H1 (cell line): ENCODE measurements around the gene SEMA4D. TPM values are rescaled to one million over a fixed set of nuclear protein-coding genes. Genes with fewer than 3 reads are reported as not detected.

Experiments used
- CTCF ChIA-PET: fragments of 300-600 bp; sonication (Branson Sonifier 250); formaldehyde crosslinking; loops from one replicate; lab custom pipeline; 2021; ENCODE audit not compliant: partially characterized antibody; lab: Charles Lee
- POLR2A ChIA-PET: fragments of 300-600 bp; sonication (Branson Sonifier 250); formaldehyde crosslinking; loops from one replicate; lab custom pipeline; 2021; ENCODE audit warnings: inconsistent platforms; ENCODE audit not compliant: partially characterized antibody; lab: Charles Lee
- DNase-seq, 2 experiments: peaks; one replicate each; pipeline versions ENCODE4 v3.0.0 to v3.0.0-alpha.2; 2010 to 2022; ENCODE audit warnings: low spot score in 2 of 2, low read depth in 1 of 2, mixed read lengths in 1 of 2
- FAIRE-seq: peaks from 2 replicates; lab custom pipeline; 2011; peaks lifted over from hg19 to GRCh38; lab: Jason Lieb, UNC
- H2AFZ ChIP-seq: 2 replicates; pipeline ENCODE4 v1.8.1; 2012; ENCODE audit warnings: low read length, inconsistent platforms
- H2AK5ac ChIP-seq: 2 replicates; pipeline ENCODE4 v1.6.1; 2013; ENCODE audit warnings: low read depth, low read length
- H2BK120ac ChIP-seq: replicated peaks from 2 replicates; pipeline ENCODE3; 2013; ENCODE audit warnings: low read depth, low read length, inconsistent platforms
- H2BK12ac ChIP-seq: 2 replicates; pipeline ENCODE4 v1.6.1; 2013; ENCODE audit warnings: low read depth, low read length
- H2BK15ac ChIP-seq: 2 replicates; pipeline ENCODE4 v1.6.1; 2013; ENCODE audit warnings: low read length
- H2BK20ac ChIP-seq: 2 replicates; pipeline ENCODE4 v1.6.1; 2013; ENCODE audit warnings: low read length
- H2BK5ac ChIP-seq: 2 replicates; pipeline ENCODE4 v1.6.1; 2013; ENCODE audit warnings: low read depth, low read length
- H3K14ac ChIP-seq: 2 replicates; pipeline ENCODE4 v1.6.1; 2013; ENCODE audit warnings: inconsistent platforms; ENCODE audit not compliant: insufficient read length
- H3K18ac ChIP-seq: 2 replicates; pipeline ENCODE4 v1.6.1; 2013; ENCODE audit warnings: low read length; ENCODE audit errors: extremely low read depth
- H3K23ac ChIP-seq: 2 replicates; pipeline ENCODE4 v1.6.1; 2013; ENCODE audit warnings: inconsistent platforms; ENCODE audit not compliant: insufficient read length
- H3K23me2 ChIP-seq: 2 replicates; pipeline ENCODE4 v1.6.1; 2013; ENCODE audit warnings: low read depth, low read length
- H3K27ac ChIP-seq: 2 replicates; pipeline ENCODE4 v1.6.1; 2011; ENCODE audit warnings: low read depth, low read length, inconsistent platforms
- H3K27me3 ChIP-seq, 4 experiments: replicated peaks in 1 of 4; 1 replicate in 1 of 4; 2 replicates in 3 of 4; pipeline versions ENCODE4 v1.6.1 to v1.8.1; 2011 to 2013; ENCODE audit warnings: low read length in 3 of 4, mild to moderate bottlenecking in 3 of 4, inconsistent platforms in 2 of 4, mixed read lengths in 2 of 4, moderate library complexity in 1 of 4; ENCODE audit not compliant: control insufficient read depth in 3 of 4, insufficient read depth in 3 of 4; ENCODE audit errors: extremely low read depth in 1 of 4
- H3K36me3 ChIP-seq, 4 experiments: 2 replicates each; pipeline versions ENCODE4 v1.6.1 to v1.8.1; 2011 to 2013; ENCODE audit warnings: mild to moderate bottlenecking in 4 of 4, low read length in 3 of 4, moderate library complexity in 2 of 4, control low read depth in 1 of 4, inconsistent platforms in 1 of 4; ENCODE audit not compliant: insufficient read depth in 4 of 4, control insufficient read depth in 2 of 4
- H3K4ac ChIP-seq: replicated peaks from 2 replicates; pipeline ENCODE3; 2013; ENCODE audit warnings: low read length, low read depth, mixed read lengths, inconsistent platforms; ENCODE audit not compliant: insufficient read length
- H3K4me1 ChIP-seq, 4 experiments: replicated peaks in 1 of 4; 1 replicate in 1 of 4; 2 replicates in 3 of 4; pipeline versions ENCODE4 v1.6.1 to v1.8.1; 2011 to 2013; ENCODE audit warnings: low read length in 3 of 4, inconsistent platforms in 2 of 4, mixed read lengths in 1 of 4; ENCODE audit not compliant: insufficient read depth in 4 of 4, control insufficient read depth in 3 of 4
- H3K4me2 ChIP-seq, 2 experiments: 2 replicates each; pipeline versions ENCODE4 v1.6.1 to v1.8.1; 2011 to 2013; ENCODE audit warnings: low read depth in 2 of 2, low read length in 2 of 2, control low read depth in 1 of 2, inconsistent platforms in 1 of 2, mild to moderate bottlenecking in 1 of 2; ENCODE audit not compliant: insufficient read depth in 1 of 2
- H3K4me3 ChIP-seq, 4 experiments: fragments of 200-600, 300-600 bp in 1 of 4; sonication (generic), shearing (Covaris generic), sonication (Bioruptor Twin) in 1 of 4; 2 replicates each; pipeline versions ENCODE4 v1.5.1 to v1.8.1; 2011 to 2016; ENCODE audit warnings: low read length in 4 of 4, low read depth in 3 of 4, control low read depth in 2 of 4, inconsistent platforms in 2 of 4, mild to moderate bottlenecking in 2 of 4, mixed read lengths in 1 of 4, moderate library complexity in 1 of 4; ENCODE audit not compliant: insufficient read depth in 2 of 4; ENCODE audit errors: extremely low read depth in 1 of 4
- H3K56ac ChIP-seq: replicated peaks from 2 replicates; pipeline ENCODE3; 2013; ENCODE audit warnings: low read depth, mild to moderate bottlenecking, mixed read lengths, low read length, inconsistent platforms; ENCODE audit not compliant: insufficient read length
- H3K79me1 ChIP-seq: 2 replicates; pipeline ENCODE4 v1.6.1; 2013; ENCODE audit warnings: low read depth, low read length, control low read depth
- H3K79me2 ChIP-seq, 2 experiments: 2 replicates each; pipeline versions ENCODE4 v1.6.1 to v1.8.1; 2012 to 2013; ENCODE audit warnings: low read length in 2 of 2, mild to moderate bottlenecking in 2 of 2, inconsistent platforms in 1 of 2; ENCODE audit not compliant: insufficient read depth in 2 of 2, control insufficient read depth in 1 of 2
- H3K9ac ChIP-seq, 4 experiments: replicated peaks in 1 of 4; 1 replicate in 1 of 4; 2 replicates in 3 of 4; pipeline versions ENCODE4 v1.6.1 to v1.8.1; 2011 to 2013; ENCODE audit warnings: low read depth in 3 of 4, low read length in 3 of 4, control low read depth in 2 of 4, mild to moderate bottlenecking in 2 of 4, moderate library complexity in 2 of 4, inconsistent platforms in 1 of 4; ENCODE audit errors: extremely low read depth in 1 of 4
- H3K9me3 ChIP-seq, 2 experiments: 2 replicates each; pipeline versions ENCODE4 v1.6.1 to v1.8.1; 2012 to 2013; ENCODE audit warnings: mild to moderate bottlenecking in 2 of 2, moderate library complexity in 2 of 2, control low read depth in 1 of 2, inconsistent platforms in 1 of 2, low read depth in 1 of 2, low read length in 1 of 2, mixed read lengths in 1 of 2; ENCODE audit not compliant: insufficient read depth in 2 of 2
- H4K20me1 ChIP-seq, 2 experiments: replicated peaks in 1 of 2; 2 replicates each; pipeline versions ENCODE3 to v1.8.1; 2011 to 2013; ENCODE audit warnings: inconsistent platforms in 2 of 2, low read length in 2 of 2, mild to moderate bottlenecking in 1 of 2; ENCODE audit not compliant: insufficient read depth in 2 of 2, control insufficient read depth in 1 of 2
- H4K5ac ChIP-seq: 2 replicates; pipeline ENCODE4 v1.6.1; 2013; ENCODE audit warnings: low read length, low read depth, mixed read lengths, inconsistent platforms; ENCODE audit not compliant: insufficient read length
- H4K8ac ChIP-seq: 2 replicates; pipeline ENCODE4 v1.8.0; 2013; ENCODE audit warnings: mild to moderate bottlenecking, moderate library complexity, low read length, inconsistent platforms; ENCODE audit not compliant: insufficient read depth; ENCODE audit errors: extremely low read depth
- H4K91ac ChIP-seq: replicated peaks from 2 replicates; pipeline ENCODE3; 2013; ENCODE audit warnings: low read length, mixed read lengths, inconsistent platforms; ENCODE audit not compliant: insufficient read length
- ASH2L ChIP-seq: fragments of 200-600, 300-600 bp; sonication (generic); IDR thresholded peaks from one replicate; pipeline ENCODE4 v1.7.1; 2017; ENCODE audit warnings: low read length
- BACH1 ChIP-seq: IDR thresholded peaks from 2 replicates; pipeline ENCODE4 v1.6.1; 2012; ENCODE audit warnings: low read length, improper control_type of control experiment
- CBX5 ChIP-seq: fragments of 300-800, 300-1000 bp; sonication (generic); IDR thresholded peaks from 2 replicates; pipeline ENCODE4 v1.7.1; 2016; ENCODE audit warnings: antibody characterized with exemption, low read length, low read depth
- CEBPB ChIP-seq: IDR thresholded peaks from 2 replicates; pipeline ENCODE4 v1.6.1; 2012; ENCODE audit warnings: low read depth, low read length
- GABPA ChIP-seq: IDR thresholded peaks from 2 replicates; pipeline ENCODE4 v1.6.1; 2011; ENCODE audit warnings: mild to moderate bottlenecking, low read length, moderate library complexity, borderline replicate concordance; ENCODE audit not compliant: insufficient read depth
- HDAC2 ChIP-seq, 2 experiments: fragments of 300-600 bp in 1 of 2; sonication (generic) in 1 of 2; IDR thresholded peaks; 2 replicates each; pipeline ENCODE4 v1.6.1; 2011 to 2012; ENCODE audit warnings: low read depth in 2 of 2, low read length in 2 of 2, mild to moderate bottlenecking in 2 of 2, moderate library complexity in 2 of 2, borderline replicate concordance in 1 of 2, inconsistent platforms in 1 of 2
- KDM1A ChIP-seq: fragments of 200-600, 300-600 bp; sonication (generic); IDR thresholded peaks from 2 replicates; pipeline ENCODE4 v1.7.1; 2016; ENCODE audit warnings: mild to moderate bottlenecking, low read length, borderline replicate concordance
- KDM5A ChIP-seq: fragments of 200-600 bp; IDR thresholded peaks from 2 replicates; pipeline ENCODE4 v1.7.1; 2012; ENCODE audit warnings: mild to moderate bottlenecking, low read length, inconsistent platforms, mixed read lengths
- NRF1 ChIP-seq: IDR thresholded peaks from 2 replicates; pipeline ENCODE4 v1.6.1; 2011; ENCODE audit warnings: mild to moderate bottlenecking, low read depth, low read length, improper control_type of control experiment
- RBBP5 ChIP-seq: IDR thresholded peaks from 2 replicates; pipeline ENCODE4 v1.7.1; 2012; ENCODE audit warnings: low read depth, mild to moderate bottlenecking, inconsistent platforms, low read length, moderate library complexity, borderline replicate concordance
- TAF7 ChIP-seq: optimal IDR thresholded peaks from 2 replicates; pipeline ENCODE3; 2011; ENCODE audit warnings: low read depth, mild to moderate bottlenecking, inconsistent platforms, low read length, moderate library complexity, borderline replicate concordance
- TBP ChIP-seq: IDR thresholded peaks from 2 replicates; pipeline ENCODE4 v1.6.1; 2011; ENCODE audit warnings: low read depth, low read length, improper control_type of control experiment
- TEAD4 ChIP-seq: IDR thresholded peaks from 2 replicates; pipeline ENCODE4 v1.6.1; 2012; ENCODE audit warnings: low read depth, low read length, inconsistent platforms, mixed read lengths
- WGBS, 2 experiments: shearing (Covaris generic) in 1 of 2; methylation state at CpG; one replicate each; pipeline versions ENCODE4 v1.1.6 to v1.1.7; 2013 to 2015; ENCODE audit warnings: low lambda C conversion rate in 2 of 2, mixed read lengths in 2 of 2, inconsistent platforms in 1 of 2, low coverage in 1 of 2, missing lambda C conversion rate in 1 of 2; ENCODE audit not compliant: insufficient replicate concordance in 2 of 2, insufficient coverage in 1 of 2, insufficient read length in 1 of 2; ENCODE audit errors: extremely low coverage in 1 of 2, missing lambda C conversion rate in 1 of 2; 5-methylcytosine and 5-hydroxymethylcytosine counted together
- polyA plus RNA-seq, 7 experiments: library from polyadenylated mRNA; depleted of rRNA in 3 of 7; stranded (reverse) in 5 of 7; unstranded in 2 of 7; fragments of >200 nt in 5 of 7; fragments of 200-250 nt in 2 of 7; gene quantifications; 1 replicate in 5 of 7; 2 replicates in 1 of 7; 4 replicates in 1 of 7; pipeline versions ENCODE4 v1.2.1 to v1.2.3, GENCODE V29; 2011 to 2013; ENCODE audit warnings: missing spikeins in 2 of 7, mixed read lengths in 2 of 7
- total RNA-seq: library from RNA; stranded (reverse); fragmentation: NEBNext Ultra II Directional; extraction: Animal tissue kit (Norgen Biotek cat#: 25700); gene quantifications from 2 replicates; pipeline ENCODE4 v1.2.1, GENCODE V29; 2021

Gene SEMA4D
- total and polyA plus RNA-seq, 2 of the 8 experiments (the other 6 are each of a cell fraction or from before 2014, with no cell fraction given): 21.0 to 70.4 TPM

DNA sequence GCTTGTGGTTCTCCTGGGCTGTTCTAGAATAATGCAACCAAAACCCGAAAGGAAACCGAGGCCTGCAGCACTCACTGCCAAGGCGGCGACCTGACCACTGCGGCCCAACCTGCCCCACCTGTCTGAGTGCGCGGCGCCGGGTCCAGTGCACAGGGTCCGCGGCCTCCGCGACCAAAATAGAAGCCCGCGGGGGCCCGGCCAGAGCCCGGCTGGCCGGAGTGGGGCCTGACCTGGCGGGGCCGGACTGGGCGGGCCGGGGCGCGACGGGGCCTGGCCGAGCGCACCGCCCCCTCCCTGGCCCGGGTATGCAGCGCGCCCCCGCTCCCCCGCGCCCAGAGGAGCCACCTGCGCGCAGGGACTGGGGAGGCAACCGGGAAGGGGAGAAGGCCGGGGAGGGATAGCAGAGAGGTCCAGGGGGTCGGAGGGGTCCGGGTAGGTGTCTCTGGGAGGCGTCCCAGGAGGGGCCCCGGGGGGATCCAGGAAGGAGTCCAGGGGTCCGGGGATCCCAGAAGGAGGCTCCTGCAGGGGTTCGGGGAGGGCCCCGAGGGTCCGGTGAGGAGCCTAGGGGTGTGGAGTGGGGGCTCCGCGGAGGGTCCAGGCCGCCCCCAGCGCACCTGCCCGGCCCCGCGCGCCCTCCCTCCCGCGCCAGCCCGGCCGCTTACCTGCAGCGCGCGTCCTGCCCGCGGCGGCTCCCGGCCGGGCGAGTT lies 503 bp downstream of the SEMA4D start:
- H3K4me1 ChIP-seq: peaks cover 14 to 48% (median 31%) of the 10 kb centered on the region in 4 experiments
- H4K91ac ChIP-seq: no peak overlapping the region
- H3K9me3 ChIP-seq: no peaks in the 10 kb centered on the region
- peak overlapping the region; percentile 55 to 90 (median 66) for H3K4me3 ChIP-seq
- H4K8ac ChIP-seq: no peak overlapping the region; the same call in 1 of the 2 replicates
- H3K9ac ChIP-seq: peak overlapping the region in 3 of 4 experiments; percentile 21 to 81 (median 51); a peak in 3 of 7 replicates
- ChIA-PET CTCF (no interaction called here), POLR2A (no interaction called here)
- peaks cover 18 to 48% of the 10 kb centered on the region in 2 experiments for H3K79me2 ChIP-seq
- H2BK12ac ChIP-seq: no peak overlapping the region
- H3K23ac ChIP-seq: no peak overlapping the region
- H3K79me1 ChIP-seq: peaks cover 16% of the 10 kb centered on the region
- peak overlapping the region; percentile 35 for H3K56ac ChIP-seq
- H2AFZ ChIP-seq: no peak overlapping the region
- peaks cover 7 to 19% of the 10 kb centered on the region in 2 experiments for H4K20me1 ChIP-seq
- FAIRE-seq (no peak), DNase-seq (no peak)
- peaks cover 4% of the 10 kb centered on the region; the same call in 1 of the 2 replicates for H3K23me2 ChIP-seq
- 4% methylated on average over 21 of the region's 67 CpGs; no CpG with 5 or more reads in 1 of the 2 experiments for WGBS, 2 experiments
- H2AK5ac ChIP-seq: no peak overlapping the region
- H2BK15ac ChIP-seq: no peak overlapping the region
- H2BK20ac ChIP-seq: no peak overlapping the region
- no peak overlapping the region for H4K5ac ChIP-seq
- H3K18ac ChIP-seq: no peak overlapping the region
- H2BK5ac ChIP-seq: no peak overlapping the region
- peak overlapping the region; percentile 68 to 70 for H3K4me2 ChIP-seq
- no peak overlapping the region for H3K4ac ChIP-seq
- no peaks in the 10 kb centered on the region for H3K36me3 ChIP-seq
- no peak overlapping the region for H3K14ac ChIP-seq
- H2BK120ac ChIP-seq: no peak overlapping the region
- H3K27ac ChIP-seq: peak overlapping the region; percentile 12; the same call in 1 of the 2 replicates
- no peaks in the 10 kb centered on the region for H3K27me3 ChIP-seq
- TF ChIP-seq KDM1A (no peak), ASH2L (peak; percentile 45), TEAD4 (no peak), NRF1 (no peak), RBBP5 (0 out of 2 replicates have a peak, but pooled peaks have one; percentile 52), GABPA (no peak), KDM5A (no peak), BACH1 (no peak), CBX5 (no peak), TBP (no peak), HDAC2 (IDR thresholded peaks at IDR 0.05; ENCODE audit: borderline replicate concordance in 1 of 2, low read depth in 2 of 2, low read length in 2 of 2) (0 out of 4 replicates have a peak, but pooled peaks of 1 of the 2 experiments have one; percentile 21), TAF7 (no peak), CEBPB (no peak)
